H9 (cell line): ENCODE results near the gene PDE6H. TPM values are rescaled to one million over a fixed set of nuclear protein-coding genes. Genes with fewer than 3 reads are reported as not detected.

Experiments
- DNase-seq: peaks from one replicate; pipeline ENCODE4 v3.0.0-alpha.2; 2017
- H2AFZ ChIP-seq: one replicate; pipeline ENCODE4 v1.6.1; 2013; ENCODE audit warnings: mild to moderate bottlenecking, low read length, control low read depth, moderate library complexity
- H2AK5ac ChIP-seq: 2 replicates; pipeline ENCODE4 v1.6.1; 2013; ENCODE audit warnings: low read length, control low read depth, mixed read lengths; ENCODE audit not compliant: insufficient read length
- H2BK120ac ChIP-seq: one replicate; pipeline ENCODE4 v1.6.1; 2013; ENCODE audit warnings: low read depth, mild to moderate bottlenecking, low read length, control low read depth, inconsistent platforms; ENCODE audit not compliant: poor library complexity, severe bottlenecking
- H2BK12ac ChIP-seq: 2 replicates; pipeline ENCODE4 v1.6.1; 2013; ENCODE audit warnings: low read length, control low read depth, mixed read lengths, low read depth; ENCODE audit not compliant: insufficient read length
- H2BK15ac ChIP-seq: 2 replicates; pipeline ENCODE4 v1.6.1; 2013; ENCODE audit warnings: low read depth, low read length, control low read depth
- H2BK20ac ChIP-seq: one replicate; pipeline ENCODE4 v1.6.1; 2013; ENCODE audit warnings: low read depth, mild to moderate bottlenecking, low read length, control low read depth, inconsistent platforms; ENCODE audit not compliant: poor library complexity, severe bottlenecking
- H2BK5ac ChIP-seq: 2 replicates; pipeline ENCODE4 v1.6.1; 2013; ENCODE audit warnings: low read length, control low read depth, mixed read lengths; ENCODE audit not compliant: insufficient read length
- H3K14ac ChIP-seq: 2 replicates; pipeline ENCODE4 v1.6.1; 2013; ENCODE audit warnings: low read length, control low read depth; ENCODE audit not compliant: insufficient read depth
- H3K18ac ChIP-seq: 2 replicates; pipeline ENCODE4 v1.6.1; 2013; ENCODE audit warnings: low read depth, mild to moderate bottlenecking, mixed read lengths, low read length, control low read depth; ENCODE audit not compliant: insufficient read length
- H3K23ac ChIP-seq: 2 replicates; pipeline ENCODE4 v1.6.1; 2013; ENCODE audit warnings: low read length, control low read depth, mixed read lengths, low read depth; ENCODE audit not compliant: insufficient read length
- H3K23me2 ChIP-seq: 2 replicates; pipeline ENCODE4 v1.6.1; 2013; ENCODE audit warnings: low read depth, mild to moderate bottlenecking, mixed read lengths, low read length, control low read depth; ENCODE audit not compliant: insufficient read length, poor library complexity, severe bottlenecking
- H3K27ac ChIP-seq: 2 replicates; pipeline ENCODE4 v1.5.1; 2013; ENCODE audit warnings: low read length, control low read depth, mixed read lengths, low read depth; ENCODE audit not compliant: insufficient read length
- H3K27me3 ChIP-seq: 2 replicates; pipeline ENCODE4 v1.6.1; 2013; ENCODE audit warnings: low read length, control low read depth, inconsistent platforms; ENCODE audit not compliant: insufficient read depth
- H3K4ac ChIP-seq: 2 replicates; pipeline ENCODE4 v1.6.1; 2013; ENCODE audit warnings: low read depth, mild to moderate bottlenecking, control low read depth, inconsistent platforms, low read length, moderate library complexity
- H3K4me1 ChIP-seq: 2 replicates; pipeline ENCODE4 v1.6.1; 2013; ENCODE audit warnings: low read length, control low read depth, inconsistent platforms; ENCODE audit not compliant: insufficient read depth
- H3K4me2 ChIP-seq: 2 replicates; pipeline ENCODE4 v1.6.1; 2013; ENCODE audit warnings: low read length, control low read depth, mixed read lengths; ENCODE audit not compliant: insufficient read length, insufficient read depth
- H3K56ac ChIP-seq: 2 replicates; pipeline ENCODE4 v1.6.1; 2013; ENCODE audit warnings: low read depth, mild to moderate bottlenecking, mixed read lengths, low read length, control low read depth; ENCODE audit not compliant: insufficient read length
- H3K79me1 ChIP-seq: 2 replicates; pipeline ENCODE4 v1.6.1; 2013; ENCODE audit warnings: low read depth, mild to moderate bottlenecking, moderate library complexity, low read length, control low read depth, inconsistent platforms; ENCODE audit not compliant: insufficient read depth, poor library complexity, severe bottlenecking
- H3K79me2 ChIP-seq: 2 replicates; pipeline ENCODE4 v1.6.1; 2013; ENCODE audit warnings: low read length, control low read depth, inconsistent platforms; ENCODE audit not compliant: insufficient read depth
- H3K9ac ChIP-seq: 2 replicates; pipeline ENCODE4 v1.6.1; 2013; ENCODE audit warnings: low read length, control low read depth, mixed read lengths; ENCODE audit not compliant: insufficient read length; ENCODE audit errors: extremely low read depth
- H3K9me3 ChIP-seq: one replicate; pipeline ENCODE4 v1.6.1; 2013; ENCODE audit warnings: low read depth, low read length, inconsistent platforms; ENCODE audit not compliant: control insufficient read depth
- H3T11ph ChIP-seq: one replicate; pipeline ENCODE4 v1.6.1; 2013; ENCODE audit warnings: mild to moderate bottlenecking, low read length, control low read depth, inconsistent platforms
- H4K20me1 ChIP-seq: one replicate; pipeline ENCODE4 v1.6.1; 2013; ENCODE audit not compliant: control insufficient read depth, insufficient read length, insufficient read depth
- H4K5ac ChIP-seq: 2 replicates; pipeline ENCODE4 v1.6.1; 2013; ENCODE audit warnings: low read depth, mild to moderate bottlenecking, mixed read lengths, low read length, control low read depth; ENCODE audit not compliant: insufficient read length
- H4K8ac ChIP-seq: replicated peaks from 2 replicates; pipeline ENCODE4 v1.6.1; 2013; ENCODE audit warnings: low read length, control low read depth, mixed read lengths, low read depth; ENCODE audit not compliant: insufficient read length
- H4K91ac ChIP-seq: 2 replicates; pipeline ENCODE4 v1.6.1; 2013; ENCODE audit warnings: low read depth, mild to moderate bottlenecking, moderate library complexity, mixed read lengths, low read length, control low read depth; ENCODE audit not compliant: insufficient read length
- H3K27ac Mint-ChIP-seq, 3 experiments: 2 replicates in 2 of 3; 3 replicates in 1 of 3; pipeline ENCODE4 v1.8.0; 2020 to 2021; ENCODE audit warnings: mixed read lengths in 3 of 3, mild to moderate bottlenecking in 1 of 3, moderate library complexity in 1 of 3
- H3K27me3 Mint-ChIP-seq: 2 replicates; pipeline ENCODE4 v1.8.0; 2021; ENCODE audit warnings: low read depth, mild to moderate bottlenecking, moderate library complexity, mixed read lengths
- H3K36me3 Mint-ChIP-seq, 3 experiments: 2 replicates in 2 of 3; 3 replicates in 1 of 3; pipeline ENCODE4 v1.8.0; 2020 to 2021; ENCODE audit warnings: low read depth in 3 of 3, mixed read lengths in 3 of 3; ENCODE audit not compliant: insufficient read depth in 1 of 3
- H3K4me1 Mint-ChIP-seq, 2 experiments: 2 replicates each; pipeline ENCODE4 v1.8.0; 2020; ENCODE audit warnings: mixed read lengths in 2 of 2
- H3K4me3 Mint-ChIP-seq, 2 experiments: 2 replicates in 1 of 2; 3 replicates in 1 of 2; pipeline ENCODE4 v1.8.0; 2020 to 2021; ENCODE audit warnings: mild to moderate bottlenecking in 2 of 2, mixed read lengths in 2 of 2, moderate library complexity in 1 of 2
- H3K9me3 Mint-ChIP-seq, 2 experiments: 2 replicates in 1 of 2; 3 replicates in 1 of 2; pipeline ENCODE4 v1.8.0; 2020; ENCODE audit warnings: mild to moderate bottlenecking in 2 of 2, mixed read lengths in 2 of 2, moderate library complexity in 1 of 2
- CTCF ChIP-seq: fragments of 200-600 bp; sonication (generic); conservative IDR thresholded peaks from 3 replicates; pipeline ENCODE4 v1.8.0; 2021; ENCODE audit warnings: antibody characterized with exemption, mild to moderate bottlenecking
- WGBS: extraction: QIAGEN DNeasy Blood & Tissue Kit; methylation state at CpG from one replicate; pipeline ENCODE4 v1.1.7; 2013; ENCODE audit warnings: missing lambda C conversion rate, low lambda C conversion rate, mixed read lengths; ENCODE audit not compliant: insufficient read length; ENCODE audit errors: extremely low coverage; 5-methylcytosine and 5-hydroxymethylcytosine counted together
- total RNA-seq: library from RNA; stranded (reverse); gene quantifications from 2 replicates; pipeline ENCODE4 v1.2.1, GENCODE V29; 2021

PDE6H gene
- total RNA-seq, 1 experiment from 2014 or later: not detected

- Histone ChIP-seq H2BK5ac (no peak overlapping the region), H3K4me1 (peaks cover 12% of the 10 kb centered on the region; the same call in 1 of the 2 replicates), H4K8ac (no peak overlapping the region), H3K14ac (no peak overlapping the region), H2BK20ac (no peak overlapping the region), H3K4me2 (no peak overlapping the region), H3K27ac (no peak overlapping the region), H2AFZ (no peak overlapping the region), H2BK12ac (no peak overlapping the region), H2BK15ac (no peak overlapping the region), H4K91ac (no peak overlapping the region), H3K9me3 (no peaks in the 10 kb centered on the region), H3K79me1 (no peaks in the 10 kb centered on the region), H2AK5ac (no peak overlapping the region), H4K20me1 (no peaks in the 10 kb centered on the region), H3K27me3 (no peaks in the 10 kb centered on the region), H3K4ac (no peak overlapping the region), H3K23ac (no peak overlapping the region), H3K79me2 (no peaks in the 10 kb centered on the region), H3K56ac (no peak overlapping the region), H3K9ac (no peak overlapping the region), H4K5ac (no peak overlapping the region), H3K23me2 (no peaks in the 10 kb centered on the region), H3T11ph (no peak overlapping the region), H2BK120ac (no peak overlapping the region), H3K18ac (no peak overlapping the region)
- no peak for DNase-seq
- no peak for TF ChIP-seq CTCF
- no peak overlapping the region for H3K4me3 Mint-ChIP-seq
- no peaks in the 10 kb centered on the region for H3K9me3 Mint-ChIP-seq
- WGBS: no CpG with 5 or more reads among the region's 7 CpGs
- no peaks in the 10 kb centered on the region for H3K36me3 Mint-ChIP-seq
- no peak overlapping the region for H3K27ac Mint-ChIP-seq
- no peaks in the 10 kb centered on the region; the same call in 1 of the 2 replicates for H3K27me3 Mint-ChIP-seq
- peaks cover 9 to 11% of the 10 kb centered on the region in 2 experiments for H3K4me1 Mint-ChIP-seq
These were observed 20.4 kb upstream of the PDE6H start for GRCh38 chr12:14952299-14952921.
